Stromal cell of bone marrow (primary cell): ENCODE measurements around the gene RBM41.

Experiments
- DNase-seq: peaks from one replicate; pipeline ENCODE4 v3.0.0-alpha.2; 2012; ENCODE audit warnings: low read depth

Gene RBM41

DNA sequence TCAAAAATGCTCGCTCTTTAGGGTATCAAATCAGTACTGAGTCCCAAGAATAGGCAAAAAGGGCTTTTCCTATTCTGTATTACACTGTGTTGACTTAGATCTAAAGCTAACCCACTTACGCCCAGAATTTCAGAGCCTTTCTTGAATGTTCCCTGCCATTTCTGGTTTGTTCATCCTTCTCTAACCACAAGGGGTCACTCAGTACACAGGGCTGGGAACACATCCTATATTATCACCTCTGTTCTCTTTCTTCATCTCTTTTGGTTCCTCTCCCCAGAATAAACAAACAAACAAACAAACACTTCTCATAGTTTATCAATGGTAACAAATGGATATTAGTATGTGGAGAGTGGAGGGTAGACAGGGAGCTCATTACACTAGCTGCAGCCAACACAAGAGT is 93.1 kb downstream of the RBM41 start:
- peak; percentile 7 for DNase-seq

DNA sequence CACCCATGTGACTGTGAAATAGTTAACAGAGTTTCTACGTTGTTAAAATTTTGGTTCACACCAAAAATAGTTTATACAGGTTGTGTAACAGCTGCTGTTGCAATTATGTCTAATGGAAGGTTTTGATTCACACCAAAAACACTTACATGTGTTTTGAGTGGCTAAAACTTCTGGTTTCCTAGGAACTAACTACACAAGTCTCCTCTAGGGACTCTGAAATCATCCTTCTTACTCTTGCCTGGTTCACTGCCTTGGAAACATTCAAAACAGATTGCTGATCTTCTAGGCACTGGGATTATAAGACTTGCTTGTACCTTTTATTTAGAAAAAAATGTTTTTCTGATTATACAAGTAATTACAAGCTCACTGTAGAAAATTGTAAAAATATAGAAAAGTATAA is 103.7 kb downstream of the RBM41 start:
- DNase-seq, result peak; percentile 74
